Adrenal gland (tissue), 12 donors: Measurements from ENCODE around the gene FAT2. TPM values are rescaled to one million over a fixed set of nuclear protein-coding genes. Genes with fewer than 3 reads are reported as not detected.

Experiments used
- DNase-seq, 7 donors: peaks; one replicate each; pipeline ENCODE4 v3.0.0-alpha.2; 2019 to 2020
- H3K27ac ChIP-seq, 5 donors: fragments of 200-600 bp; sonication (generic) in 4 of 5; 1 replicate in 3 of 5; 2 replicates in 2 of 5; pipeline versions ENCODE4 v1.5.1 to v1.8.0; 2016 to 2020; ENCODE audit warnings: mild to moderate bottlenecking in 1 of 5
- H3K27me3 ChIP-seq: fragments of 200-600 bp; 2 replicates; pipeline ENCODE4 v1.8.0; 2021
- H3K36me3 ChIP-seq, 2 donors: fragments of 200-600 bp; replicated peaks in 1 of 2; 1 replicate in 1 of 2; 2 replicates in 1 of 2; pipeline versions ENCODE4 v1.5.1 to v1.8.0; 2018 to 2022
- H3K4me1 ChIP-seq, 2 donors: fragments of 200-600 bp; replicated peaks in 1 of 2; 1 replicate in 1 of 2; 2 replicates in 1 of 2; pipeline versions ENCODE4 v1.5.1 to v1.8.0; 2018 to 2021
- H3K4me3 ChIP-seq, 4 donors: fragments of 200-600 bp; sonication (generic) in 3 of 4; one replicate each; pipeline ENCODE4 v1.5.1; 2016 to 2018
- H3K9me3 ChIP-seq, 3 donors: fragments of 200-600 bp; sonication (generic) in 1 of 3; replicated peaks in 1 of 3; 1 replicate in 2 of 3; 2 replicates in 1 of 3; pipeline versions ENCODE4 v1.5.1 to v1.8.0; 2016 to 2021
- CTCF ChIP-seq, 6 experiments: fragments of 450-650 bp in 4 of 6; fragments of 200-600 bp in 2 of 6; sonication (generic) in 1 of 6; IDR thresholded peaks; 1 replicate in 5 of 6; 2 replicates in 1 of 6; pipeline versions ENCODE4 v1.5.1 to v1.8.0; 2016 to 2021; ENCODE audit warnings: antibody characterized with exemption in 6 of 6, mild to moderate bottlenecking in 2 of 6, moderate library complexity in 1 of 6
- POLR2A ChIP-seq, 2 donors: fragments of 450-650 bp; IDR thresholded peaks; one replicate each; pipeline ENCODE4 v1.6.1; 2017; ENCODE audit warnings: antibody characterized with exemption in 2 of 2, mild to moderate bottlenecking in 2 of 2, moderate library complexity in 1 of 2
- WGBS, 4 donors: extraction: QIAGEN DNeasy Blood & Tissue Kit in 2 of 4; methylation state at CpG; one replicate each; pipeline versions ENCODE4 v1.1.5 to v1.1.7; 2013 to 2017; 5-methylcytosine and 5-hydroxymethylcytosine counted together
- intact Hi-C, 2 donors: fragments of 100-400 bp; cut with DNase I; formaldehyde crosslinking; loops; one replicate each; pipeline versions ENCODE4 v1.14.1 to v1.15.0; 2022 to 2023
- polyA plus RNA-seq, 3 donors: library from polyadenylated mRNA; stranded (reverse); fragments of 200-250 nt in 2 of 3; fragments of 350-450 nt in 1 of 3; fragmentation: Illumina TruSeq in 1 of 3; extraction: RNeasy Lipid Tissue Mini Kit (QIAGEN cat#74804) in 1 of 3; gene quantifications; one replicate each; pipeline ENCODE4 v1.2.3, GENCODE V29; 2013 to 2014
- total RNA-seq, 9 donors: library from RNA; depleted of rRNA in 4 of 9; stranded (reverse); fragments of >200 nt in 4 of 9; fragments of 120-200 nt in 1 of 9; fragmentation: NEBNext Ultra II Directional in 1 of 9; extraction: Animal tissue kit (Norgen Biotek cat#: 25700) in 1 of 9; gene quantifications; one replicate each; pipeline versions ENCODE4 v1.1.0 to v1.2.4, GENCODE V29; 2013 to 2023
- donor health status: healthy with polysubstance abuse.
- donor health status: Bipolar disorder and iron deficiency.
- donor health status: DM: yes; HTN: yes; CAD: no.
- donor health status: DM: no; HTN: no; CAD: no.
- donor health status: DM: no; HTN: no; CAD: no.
- donor health status: DM: yes; HTN: yes; CAD: no.

Gene FAT2
- total and polyA plus RNA-seq, 12 donors: under 0.01 to 0.08 (median 0.03) TPM; not detected in 7

GRCh38 chr5:151555760-151556576 is 35.2 kb downstream of the FAT2 start:
- intact Hi-C loops: no loop called here
- H3K27ac ChIP-seq: no peak overlapping the region
- no peak for DNase-seq
- no peaks in the 10 kb centered on the region for H3K9me3 ChIP-seq
- H3K4me1 ChIP-seq: no peaks in the 10 kb centered on the region
- WGBS, 4 donors: 81 to 90% (median 85%) methylated on average over 3 to 4 of the region's 4 CpGs
- H3K27me3 ChIP-seq: no peaks in the 10 kb centered on the region
- no peak overlapping the region for H3K4me3 ChIP-seq
- TF ChIP-seq CTCF (IDR thresholded peaks at IDR 0.05): no peak
- TF ChIP-seq POLR2A (IDR thresholded peaks at IDR 0.05): no peak
- no peaks in the 10 kb centered on the region for H3K36me3 ChIP-seq

- no peak for TF ChIP-seq POLR2A (IDR thresholded peaks at IDR 0.05)
- TF ChIP-seq CTCF (IDR thresholded peaks at IDR 0.05): no peak
- no peaks in the 10 kb centered on the region for H3K9me3 ChIP-seq
- no peaks in the 10 kb centered on the region for H3K36me3 ChIP-seq
- H3K4me1 ChIP-seq: no peaks in the 10 kb centered on the region
- intact Hi-C loops: no loop called here
- no peak overlapping the region for H3K27ac ChIP-seq
- WGBS, 4 donors: 56 to 73% (median 70%) methylated on average over 4 to 5 of the region's 5 CpGs
- no peak for DNase-seq
- no peaks in the 10 kb centered on the region for H3K27me3 ChIP-seq
- no peak overlapping the region for H3K4me3 ChIP-seq
Measured at GRCh38 chr5:151553695-151554094, 37.4 kb downstream of the FAT2 start.

- 85 to 96% (median 94%) methylated on average over 6 to 10 of the region's 10 CpGs for WGBS, 4 donors
- no peaks in the 10 kb centered on the region for H3K4me1 ChIP-seq
- no peaks in the 10 kb centered on the region for H3K27me3 ChIP-seq
- no peaks in the 10 kb centered on the region for H3K9me3 ChIP-seq
- intact Hi-C loops: no loop called here
- no peak overlapping the region for H3K4me3 ChIP-seq
- H3K27ac ChIP-seq: no peak overlapping the region
- TF ChIP-seq CTCF (IDR thresholded peaks at IDR 0.05) (no peak), POLR2A (IDR thresholded peaks at IDR 0.05) (no peak)
- no peaks in the 10 kb centered on the region for H3K36me3 ChIP-seq
- no peak for DNase-seq
Measured at GRCh38 chr5:151553130-151553670, 37.9 kb downstream of the FAT2 start.

- no peaks in the 10 kb centered on the region for H3K4me1 ChIP-seq
- 81 to 87% (median 85%) methylated on average over 3 of the region's 3 CpGs for WGBS, 4 donors
- no peak overlapping the region for H3K4me3 ChIP-seq
- intact Hi-C loops: no loop called here
- H3K27ac ChIP-seq: no peak overlapping the region
- TF ChIP-seq CTCF (IDR thresholded peaks at IDR 0.05) (no peak), POLR2A (IDR thresholded peaks at IDR 0.05) (no peak)
- no peak for DNase-seq
- H3K36me3 ChIP-seq: no peaks in the 10 kb centered on the region
- no peaks in the 10 kb centered on the region for H3K27me3 ChIP-seq
- H3K9me3 ChIP-seq: no peaks in the 10 kb centered on the region
Measured at GRCh38 chr5:151551985-151552384, 39.1 kb downstream of the FAT2 start.
